SU-DHL-6 (cell line): ENCODE results near the gene MARCHF3.

Experiments
- H2AFZ ChIP-seq: fragments of 200-600 bp; sonication (generic); 2 replicates; pipeline ENCODE4 v1.6.1; 2014; ENCODE audit warnings: low read depth, mild to moderate bottlenecking, moderate library complexity, mixed read lengths, antibody characterized with exemption, low read length; ENCODE audit not compliant: severe bottlenecking
- H3F3A ChIP-seq: fragments of 200-600 bp; shearing (Covaris generic); 2 replicates; pipeline ENCODE4 v1.6.0; 2016; ENCODE audit warnings: antibody characterized with exemption, mild to moderate bottlenecking; ENCODE audit not compliant: insufficient read depth
- H3K27ac ChIP-seq: fragments of 200-600 bp; sonication (generic); 2 replicates; pipeline ENCODE4 v1.5.1; 2016; ENCODE audit warnings: low read depth, mild to moderate bottlenecking, low read length, moderate library complexity, mixed read lengths
- H3K27me3 ChIP-seq: fragments of 200-600 bp; sonication (generic), shearing (Covaris generic); 2 replicates; pipeline ENCODE4 v1.6.0; 2014; ENCODE audit warnings: mild to moderate bottlenecking, low read length
- H3K36me3 ChIP-seq: fragments of 200-600 bp; sonication (generic); 2 replicates; pipeline ENCODE4 v1.6.1; 2014; ENCODE audit warnings: mild to moderate bottlenecking, low read length, mixed read lengths
- H3K4me2 ChIP-seq: fragments of 300-600, 200-600 bp; shearing (Covaris generic), sonication (generic); 2 replicates; pipeline ENCODE4 v1.6.0; 2014; ENCODE audit warnings: low read length, low read depth, mild to moderate bottlenecking; ENCODE audit not compliant: poor library complexity, severe bottlenecking
- H3K4me3 ChIP-seq: fragments of 200-600 bp; sonication (generic); 2 replicates; pipeline ENCODE4 v1.5.1; 2014; ENCODE audit warnings: antibody characterized with exemption, low read length, mild to moderate bottlenecking, mixed read lengths; ENCODE audit not compliant: insufficient read depth, poor library complexity, severe bottlenecking
- H3K79me2 ChIP-seq: fragments of 200-600 bp; sonication (generic); 2 replicates; pipeline ENCODE4 v1.6.1; 2014; ENCODE audit warnings: mild to moderate bottlenecking, low read length, moderate library complexity; ENCODE audit not compliant: insufficient read depth
- H3K9ac ChIP-seq: fragments of 200-600 bp; sonication (generic); 2 replicates; pipeline ENCODE4 v1.7.0; 2014; ENCODE audit warnings: mild to moderate bottlenecking, low read length
- H3K9me2 ChIP-seq: fragments of 200-600 bp; sonication (generic); replicated peaks from 2 replicates; pipeline ENCODE4 v1.6.1; 2014; ENCODE audit warnings: low read length; ENCODE audit not compliant: insufficient read depth
- H3K9me3 ChIP-seq: fragments of 200-600 bp; sonication (generic); 2 replicates; pipeline ENCODE4 v1.6.1; 2014; ENCODE audit warnings: low read length, mixed read lengths; ENCODE audit not compliant: insufficient read depth
- H4K20me1 ChIP-seq: fragments of 200-600 bp; sonication (generic); 2 replicates; pipeline ENCODE4 v1.6.1; 2014; ENCODE audit warnings: low read depth, mild to moderate bottlenecking, antibody characterized with exemption, low read length, moderate library complexity, mixed read lengths
- CTCF ChIP-seq: fragments of 200-600 bp; sonication (generic); IDR thresholded peaks from one replicate; pipeline ENCODE4 v1.5.1; 2017; ENCODE audit warnings: antibody characterized with exemption, mild to moderate bottlenecking, low read length, moderate library complexity; ENCODE audit not compliant: insufficient read depth, poor library complexity, severe bottlenecking
- EZH2phosphoT487 ChIP-seq: fragments of 200-600 bp; sonication (generic), shearing (Covaris generic); conservative IDR thresholded peaks from 2 replicates; pipeline ENCODE4 v1.6.1; 2018; ENCODE audit warnings: mild to moderate bottlenecking, antibody characterized with exemption, low read length, moderate library complexity, mixed read lengths

MARCHF3 gene

GRCh38 chr5:127064253-127064840, 34.0 kb upstream of the MARCHF3 start:
- TF ChIP-seq EZH2phosphoT487 (no peak), CTCF (no peak)
- H3K4me2 ChIP-seq, result no peak overlapping the region
- no peak overlapping the region for H3K4me3 ChIP-seq
- no peaks in the 10 kb centered on the region for H3K79me2 ChIP-seq
- no peak overlapping the region for H3K9ac ChIP-seq
- H3F3A ChIP-seq, result no peaks in the 10 kb centered on the region
- H2AFZ ChIP-seq, result no peak overlapping the region
- no peak overlapping the region for H3K27ac ChIP-seq
- no peaks in the 10 kb centered on the region for H3K27me3 ChIP-seq
- no peaks in the 10 kb centered on the region for H3K36me3 ChIP-seq
- H3K9me3 ChIP-seq, result no peaks in the 10 kb centered on the region
- H4K20me1 ChIP-seq, result no peaks in the 10 kb centered on the region
- H3K9me2 ChIP-seq, result no peaks in the 10 kb centered on the region

- Histone ChIP-seq H3K27me3 (no peaks in the 10 kb centered on the region), H3K4me3 (no peak overlapping the region), H3K27ac (no peak overlapping the region), H2AFZ (no peak overlapping the region), H3K79me2 (no peaks in the 10 kb centered on the region), H3K4me2 (no peak overlapping the region), H3K36me3 (no peaks in the 10 kb centered on the region), H4K20me1 (no peaks in the 10 kb centered on the region), H3K9me3 (no peaks in the 10 kb centered on the region), H3K9ac (no peak overlapping the region), H3F3A (no peaks in the 10 kb centered on the region), H3K9me2 (no peaks in the 10 kb centered on the region)
- TF ChIP-seq CTCF (no peak), EZH2phosphoT487 (no peak)
These were observed 33.0 kb upstream of the MARCHF3 start for GRCh38 chr5:127063257-127063913.

- H3K9ac ChIP-seq, result no peak overlapping the region
- H3K27me3 ChIP-seq, result no peaks in the 10 kb centered on the region
- H2AFZ ChIP-seq, result no peak overlapping the region
- H3F3A ChIP-seq, result no peaks in the 10 kb centered on the region
- H3K4me3 ChIP-seq, result no peak overlapping the region
- H3K79me2 ChIP-seq, result no peaks in the 10 kb centered on the region
- no peaks in the 10 kb centered on the region for H3K9me2 ChIP-seq
- H3K27ac ChIP-seq, result no peak overlapping the region
- no peaks in the 10 kb centered on the region for H3K36me3 ChIP-seq
- no peaks in the 10 kb centered on the region for H4K20me1 ChIP-seq
- H3K9me3 ChIP-seq, result no peaks in the 10 kb centered on the region
- no peak overlapping the region for H3K4me2 ChIP-seq
- TF ChIP-seq EZH2phosphoT487 (no peak), CTCF (no peak)
These were observed 31.6 kb upstream of the MARCHF3 start for GRCh38 chr5:127061956-127062355.
